Neutrophil (primary cell): ENCODE results near the gene UBALD1.

Source experiments
- H3K27ac ChIP-seq: fragments of 200-600 bp; sonication (generic); 2 replicates; pipeline ENCODE4 v1.5.1; 2016; ENCODE audit warnings: mild to moderate bottlenecking, moderate library complexity
- H3K27me3 ChIP-seq: fragments of 200-600 bp; sonication (generic); 2 replicates; pipeline ENCODE4 v1.6.0; 2016; ENCODE audit warnings: mild to moderate bottlenecking
- H3K36me3 ChIP-seq: fragments of 200-600 bp; sonication (generic); 2 replicates; pipeline ENCODE4 v1.5.1; 2017
- H3K4me1 ChIP-seq, 2 experiments: fragments of 200-600 bp in 1 of 2; sonication (generic) in 1 of 2; 1 replicate in 1 of 2; 2 replicates in 1 of 2; pipeline versions ENCODE4 v1.5.1 to v1.6.1; 2013 to 2016; ENCODE audit warnings: low read depth in 1 of 2, low read length in 1 of 2, mild to moderate bottlenecking in 1 of 2, moderate library complexity in 1 of 2; ENCODE audit not compliant: control insufficient read depth in 1 of 2, insufficient read depth in 1 of 2
- H3K4me3 ChIP-seq, 2 experiments: fragments of 200-600 bp in 1 of 2; sonication (generic) in 1 of 2; 1 replicate in 1 of 2; 2 replicates in 1 of 2; pipeline ENCODE4 v1.5.1; 2013 to 2016; ENCODE audit warnings: low read depth in 1 of 2, low read length in 1 of 2, mild to moderate bottlenecking in 1 of 2, moderate library complexity in 1 of 2
- H3K9me3 ChIP-seq: fragments of 200-600 bp; sonication (generic); 2 replicates; pipeline ENCODE4 v1.5.1; 2016
- TF ChIP-seq, protein P1 (sequence below): fragments of 200-600 bp; sonication (generic); IDR thresholded peaks from 2 replicates; pipeline ENCODE4 v1.5.1; 2016; ENCODE audit warnings: antibody characterized with exemption

Gene UBALD1

DNA sequence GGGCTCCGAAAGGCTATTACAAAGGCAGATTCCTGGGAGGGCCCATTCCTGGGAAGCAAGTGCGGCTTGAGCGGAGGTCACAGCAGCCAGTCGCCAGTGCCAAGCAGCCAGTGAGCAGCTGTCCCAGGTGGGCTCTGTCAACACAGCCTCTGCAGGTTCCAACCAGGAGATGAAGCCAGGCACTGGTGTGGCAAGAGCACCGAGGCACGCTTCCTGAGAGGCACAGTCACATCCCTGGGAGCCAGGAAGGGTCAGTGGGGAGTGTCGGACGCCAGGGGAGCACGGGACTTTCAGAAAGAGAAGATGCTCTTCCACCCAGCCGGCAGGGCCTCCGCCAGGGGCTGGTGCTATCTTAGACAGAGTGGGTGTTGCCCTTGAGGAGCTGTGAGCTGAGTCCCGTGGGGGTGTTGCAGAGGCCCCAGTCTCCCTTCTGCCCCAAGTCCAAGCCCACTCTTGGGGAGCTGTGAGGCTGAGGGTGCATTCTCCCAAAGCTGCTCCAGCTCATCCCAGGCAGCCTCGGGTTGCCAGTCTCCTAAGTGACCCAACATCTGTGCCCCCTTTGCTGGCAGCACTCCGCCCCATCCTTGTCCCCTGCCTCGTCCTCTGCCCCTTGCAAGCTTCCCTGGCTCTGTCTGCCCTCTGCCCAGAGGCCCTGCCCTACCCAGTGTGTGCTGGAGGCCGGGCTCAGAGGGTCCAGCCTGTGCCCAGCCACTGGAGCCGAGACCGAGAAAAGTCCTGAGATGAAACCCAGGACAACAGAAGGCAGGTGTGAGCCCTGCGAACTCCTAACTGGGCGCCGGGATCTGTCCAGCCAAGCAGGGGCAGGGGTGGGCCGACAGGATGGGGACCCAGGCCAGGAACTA lies 6.6 kb downstream of the UBALD1 start:
- Histone ChIP-seq H3K27me3 (no peaks in the 10 kb centered on the region), H3K4me1 (peaks cover 18% of the 10 kb centered on the region in 2 experiments), H3K4me3 (no peak overlapping the region), H3K27ac (no peak overlapping the region), H3K36me3 (peaks cover 43% of the 10 kb centered on the region), H3K9me3 (no peaks in the 10 kb centered on the region)
- TF ChIP-seq, protein P1, sequence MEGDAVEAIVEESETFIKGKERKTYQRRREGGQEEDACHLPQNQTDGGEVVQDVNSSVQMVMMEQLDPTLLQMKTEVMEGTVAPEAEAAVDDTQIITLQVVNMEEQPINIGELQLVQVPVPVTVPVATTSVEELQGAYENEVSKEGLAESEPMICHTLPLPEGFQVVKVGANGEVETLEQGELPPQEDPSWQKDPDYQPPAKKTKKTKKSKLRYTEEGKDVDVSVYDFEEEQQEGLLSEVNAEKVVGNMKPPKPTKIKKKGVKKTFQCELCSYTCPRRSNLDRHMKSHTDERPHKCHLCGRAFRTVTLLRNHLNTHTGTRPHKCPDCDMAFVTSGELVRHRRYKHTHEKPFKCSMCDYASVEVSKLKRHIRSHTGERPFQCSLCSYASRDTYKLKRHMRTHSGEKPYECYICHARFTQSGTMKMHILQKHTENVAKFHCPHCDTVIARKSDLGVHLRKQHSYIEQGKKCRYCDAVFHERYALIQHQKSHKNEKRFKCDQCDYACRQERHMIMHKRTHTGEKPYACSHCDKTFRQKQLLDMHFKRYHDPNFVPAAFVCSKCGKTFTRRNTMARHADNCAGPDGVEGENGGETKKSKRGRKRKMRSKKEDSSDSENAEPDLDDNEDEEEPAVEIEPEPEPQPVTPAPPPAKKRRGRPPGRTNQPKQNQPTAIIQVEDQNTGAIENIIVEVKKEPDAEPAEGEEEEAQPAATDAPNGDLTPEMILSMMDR, result no peak

DNA sequence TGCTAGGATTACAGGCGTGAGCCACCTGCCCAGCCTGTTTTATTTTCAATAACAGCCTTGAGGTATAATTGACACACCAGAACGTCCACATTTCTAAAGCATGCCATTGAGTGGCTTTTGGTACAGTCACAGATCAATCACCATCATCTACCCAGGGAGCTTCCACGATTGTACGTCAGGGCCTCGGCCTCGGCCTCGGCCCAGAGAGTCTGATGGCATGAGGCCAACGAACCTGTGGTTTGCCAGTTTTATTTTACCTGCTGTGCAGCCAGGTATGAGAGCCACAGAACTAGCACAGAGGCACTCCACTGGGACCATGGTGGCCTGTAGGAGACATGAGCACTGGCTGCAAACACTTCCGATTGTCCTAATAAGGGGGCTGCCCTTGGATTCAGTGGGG lies 8.3 kb downstream of the UBALD1 start:
- no peaks in the 10 kb centered on the region for H3K9me3 ChIP-seq
- no peak overlapping the region for H3K27ac ChIP-seq
- TF ChIP-seq, protein P1, result no peak
- H3K4me1 ChIP-seq, result peaks cover 1 to 3% of the 10 kb centered on the region in 2 experiments
- H3K36me3 ChIP-seq, result peaks cover 43% of the 10 kb centered on the region
- no peak overlapping the region for H3K4me3 ChIP-seq
- peaks cover 5% of the 10 kb centered on the region for H3K27me3 ChIP-seq

DNA sequence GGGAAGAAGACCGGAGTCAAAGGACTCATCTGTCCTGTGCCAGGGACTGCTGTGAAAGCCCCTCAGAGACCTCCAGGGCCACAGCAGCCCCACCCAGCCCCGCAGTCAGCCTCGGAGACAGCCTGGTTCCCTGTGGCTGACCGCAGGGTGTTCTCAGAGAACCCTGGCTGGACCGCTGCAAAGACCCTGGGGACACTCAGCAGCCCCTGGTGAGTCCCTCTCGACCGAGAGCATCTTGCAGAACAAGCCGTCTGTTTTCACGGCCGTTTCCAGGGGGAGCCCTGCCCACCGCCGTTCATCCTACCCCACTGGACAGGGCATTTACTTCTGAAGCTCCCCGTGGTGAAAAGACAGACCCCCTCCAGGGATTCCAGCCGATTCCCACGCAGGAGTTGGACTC lies 10.3 kb downstream of the UBALD1 start:
- H3K4me1 ChIP-seq, result no peaks in the 10 kb centered on the region
- H3K9me3 ChIP-seq, result no peaks in the 10 kb centered on the region
- no peak overlapping the region for H3K27ac ChIP-seq
- peaks cover 30% of the 10 kb centered on the region for H3K36me3 ChIP-seq
- TF ChIP-seq, protein P1, result no peak
- no peak overlapping the region for H3K4me3 ChIP-seq
- peaks cover 9% of the 10 kb centered on the region for H3K27me3 ChIP-seq

DNA sequence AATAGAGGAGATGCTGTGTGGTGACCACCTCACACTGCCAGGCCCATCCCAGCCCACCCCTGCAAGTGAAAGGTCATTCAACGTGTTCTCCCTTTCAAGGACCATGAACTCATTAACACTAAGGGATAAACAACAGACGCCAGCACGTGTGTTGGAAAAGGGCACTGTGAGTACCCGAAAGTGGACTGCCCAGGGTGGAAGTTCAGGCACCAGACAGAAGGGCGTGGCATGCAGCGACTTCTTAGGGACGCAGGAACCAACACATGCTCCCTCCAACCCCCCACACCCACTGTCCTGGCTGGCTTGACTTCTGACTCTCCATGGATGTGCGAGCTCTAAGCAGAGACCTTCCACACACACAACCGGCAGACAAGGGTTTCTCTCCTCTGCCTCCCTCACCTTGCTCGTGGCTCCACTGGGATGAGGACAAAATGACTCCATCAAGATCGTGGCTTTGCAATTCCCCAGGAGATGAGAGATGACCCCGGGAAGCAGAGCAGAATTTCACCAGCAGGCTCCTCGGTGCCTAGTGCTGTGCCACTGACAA lies 11.0 kb downstream of the UBALD1 start:
- H3K4me3 ChIP-seq, result no peak overlapping the region
- peaks cover 9% of the 10 kb centered on the region for H3K27me3 ChIP-seq
- H3K9me3 ChIP-seq, result no peaks in the 10 kb centered on the region
- TF ChIP-seq, protein P1, result no peak
- peaks cover 23% of the 10 kb centered on the region for H3K36me3 ChIP-seq
- H3K27ac ChIP-seq, result no peak overlapping the region
- H3K4me1 ChIP-seq, result no peaks in the 10 kb centered on the region

DNA sequence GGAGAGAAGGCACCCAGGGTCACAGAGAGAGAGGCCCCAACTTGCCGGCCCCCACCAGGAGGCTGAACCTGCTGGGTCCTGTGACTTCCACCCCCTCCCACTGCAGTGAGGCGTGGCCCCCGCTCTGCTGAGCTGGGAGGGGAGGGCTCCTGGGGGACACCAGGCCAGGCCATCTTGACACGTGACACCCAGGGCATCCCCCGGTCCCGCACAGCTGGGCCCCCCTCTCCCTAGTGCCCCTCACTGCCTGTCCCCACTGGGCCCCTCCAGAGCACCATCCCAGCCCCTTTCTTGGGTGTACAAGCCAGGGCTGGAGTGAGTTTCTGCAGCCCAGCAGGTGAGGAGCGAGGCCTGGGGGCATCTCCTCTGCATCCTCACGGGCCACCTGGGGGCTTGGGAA lies 12.4 kb downstream of the UBALD1 start:
- Histone ChIP-seq H3K9me3 (no peaks in the 10 kb centered on the region), H3K4me1 (no peaks in the 10 kb centered on the region), H3K4me3 (no peak overlapping the region), H3K36me3 (peaks cover 10% of the 10 kb centered on the region), H3K27me3 (peaks cover 9% of the 10 kb centered on the region), H3K27ac (no peak overlapping the region)
- TF ChIP-seq, protein P1, result no peak
